Measurements from ENCODE around the gene USP14. TPM values are rescaled to one million over a fixed set of nuclear protein-coding genes. Genes with fewer than 3 reads are reported as not detected.

USP14 gene
- polyA plus RNA-seq, 5 donors = 33.5 to 57.4 (median 48.5) TPM

- DNase-seq = no peak
Observed at GRCh38 chr18:156514-157230, 1.7 kb upstream of the USP14 start.

- DNase-seq = peak in 1 of 2 donors; percentile 22
Observed at GRCh38 chr18:159037-159652, 788 bp downstream of the USP14 start.

GRCh38 chr18:159933-160332 is 1.6 kb downstream of the USP14 start:
- DNase-seq = no peak

- DNase-seq = no peak
Observed at GRCh38 chr18:160831-161570, 2.6 kb downstream of the USP14 start.

- no peak for DNase-seq
Observed at GRCh38 chr18:172361-172760, 14.0 kb downstream of the USP14 start.

DNA sequence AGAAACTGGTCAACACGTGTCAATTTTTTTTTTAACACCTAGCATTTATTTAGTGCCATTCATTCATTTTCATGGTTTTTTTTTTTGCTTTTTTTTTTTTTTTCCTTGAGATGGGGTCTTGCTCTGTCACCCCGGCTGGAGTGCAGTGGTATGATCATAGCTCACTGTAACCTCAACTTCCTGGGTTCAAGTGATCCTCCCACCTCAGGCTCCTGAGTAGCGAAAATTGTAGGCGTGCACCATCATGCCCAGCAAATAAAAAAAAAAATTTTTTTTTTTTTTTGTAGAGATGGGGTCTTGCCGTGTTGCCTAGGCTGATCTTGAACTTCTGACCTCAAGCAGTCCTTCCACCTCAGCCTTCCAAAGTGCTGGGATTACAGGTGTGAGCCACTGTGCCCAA is 21.1 kb downstream of the USP14 start:
- no peak for DNase-seq

GRCh38 chr18:181711-182110 is 23.4 kb downstream of the USP14 start:
- no peak for DNase-seq

DNA sequence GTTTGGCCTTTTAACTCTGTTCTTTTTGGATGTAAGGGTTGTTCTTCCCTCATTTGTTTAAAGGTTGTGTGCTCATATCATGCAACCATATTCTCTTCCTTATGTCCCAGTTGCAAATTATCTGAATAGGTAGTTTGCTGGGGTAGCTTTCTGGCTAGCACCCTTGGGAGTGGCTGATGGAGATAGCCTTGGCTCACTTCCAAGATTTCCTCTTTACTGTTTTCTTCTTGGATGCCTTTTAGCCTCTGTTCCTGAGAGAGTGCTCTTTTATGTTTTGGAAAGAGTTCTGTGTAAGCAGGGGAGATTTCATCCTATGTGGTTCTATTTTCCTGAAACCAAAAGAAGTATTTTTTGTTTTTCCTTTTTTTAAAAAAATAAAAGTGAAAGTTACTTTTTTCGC is 25.4 kb downstream of the USP14 start:
- DNase-seq = no peak

DNA sequence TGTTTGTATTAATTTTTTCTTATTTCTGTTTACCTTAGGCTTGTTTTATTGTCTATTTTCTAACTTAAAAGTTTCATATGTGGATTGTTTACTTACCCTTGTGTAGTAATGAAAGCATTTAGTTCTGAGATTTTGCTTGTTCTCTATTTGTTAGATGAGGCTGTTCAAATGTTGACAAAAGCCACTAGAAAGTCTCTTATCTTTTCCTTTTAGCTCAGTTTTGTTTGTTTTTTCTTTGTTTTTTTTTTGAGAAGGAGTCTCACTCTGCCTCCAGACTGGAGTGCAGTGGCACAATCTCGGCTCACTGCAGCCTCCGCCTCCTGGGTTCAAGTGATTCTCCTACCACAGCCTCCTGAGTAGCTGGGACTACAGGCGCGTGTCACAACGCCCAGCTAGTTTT is 30.9 kb downstream of the USP14 start:
- no peak for DNase-seq

GRCh38 chr18:191725-192124 is 33.4 kb downstream of the USP14 start:
- DNase-seq = no peak

DNA sequence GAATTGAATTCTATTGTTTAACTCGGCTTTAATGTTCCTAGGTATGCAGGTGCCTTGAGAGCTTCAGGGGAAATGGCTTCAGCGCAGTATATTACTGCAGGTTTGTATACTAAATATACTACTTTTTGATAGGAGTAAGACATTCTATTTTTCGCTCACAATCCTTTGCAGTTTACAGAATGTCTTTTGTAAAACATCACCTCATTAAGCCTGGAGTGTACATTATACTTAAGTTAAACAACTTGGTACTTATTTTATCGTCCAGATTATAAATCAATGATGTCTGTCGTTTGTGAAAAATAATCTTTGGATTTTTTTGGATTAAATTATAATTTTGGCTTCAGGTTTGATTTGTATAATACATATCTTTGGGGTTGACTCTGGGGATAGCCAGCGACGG is 34.4 kb downstream of the USP14 start:
- DNase-seq = peak; percentile 10 to 24

GRCh38 chr18:195651-196050 is 37.3 kb downstream of the USP14 start:
- DNase-seq = no peak

DNA sequence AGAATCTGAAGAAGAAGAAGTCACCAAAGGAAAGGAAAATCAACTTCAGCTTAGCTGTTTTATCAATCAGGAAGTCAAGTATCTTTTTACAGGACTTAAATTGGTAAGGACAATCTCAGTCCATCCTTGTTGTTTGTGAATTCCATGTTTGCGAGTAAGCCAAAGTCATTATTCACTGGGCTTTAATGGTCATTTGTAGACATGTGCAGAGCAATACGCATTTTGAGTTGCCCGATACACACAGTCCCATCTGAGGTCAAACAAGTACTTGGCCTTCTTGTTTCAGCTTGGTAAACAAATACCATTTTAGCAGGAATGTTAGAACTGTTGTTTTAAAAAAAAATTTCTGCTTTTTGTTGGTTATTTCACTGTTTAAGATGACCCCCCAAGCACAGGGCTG is 40.9 kb downstream of the USP14 start:
- no peak for DNase-seq

GRCh38 chr18:199768-200167 is 41.4 kb downstream of the USP14 start:
- DNase-seq = no peak

GRCh38 chr18:210075-210474 is 51.7 kb downstream of the USP14 start:
- no peak for DNase-seq

GRCh38 chr18:210733-211132 is 52.4 kb downstream of the USP14 start:
- DNase-seq = no peak

GRCh38 chr18:211582-211981 is 53.2 kb downstream of the USP14 start:
- DNase-seq = no peak

- DNase-seq = no peak
Observed at GRCh38 chr18:212780-213179, 54.4 kb downstream of the USP14 start.

DNA sequence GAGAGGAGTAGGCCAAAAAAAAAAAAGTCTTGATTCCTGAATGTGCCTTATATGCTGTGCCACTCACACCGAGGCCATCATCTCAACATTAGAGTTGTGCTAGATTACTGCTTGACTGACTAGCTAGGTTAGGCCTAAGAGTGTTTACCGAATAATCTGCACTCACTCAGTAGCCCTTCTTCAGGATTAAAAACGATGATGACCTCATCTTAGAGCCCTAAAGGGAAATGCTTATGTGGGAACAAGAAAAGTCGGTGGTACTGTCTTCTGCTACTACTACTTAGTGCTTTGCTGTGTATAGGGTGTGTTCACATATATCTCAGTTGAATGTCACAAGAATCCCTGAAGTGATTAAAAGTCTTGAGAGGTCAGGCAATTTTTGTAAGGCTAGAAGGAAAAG is 55.1 kb downstream of the USP14 start:
- no peak for DNase-seq

DNA sequence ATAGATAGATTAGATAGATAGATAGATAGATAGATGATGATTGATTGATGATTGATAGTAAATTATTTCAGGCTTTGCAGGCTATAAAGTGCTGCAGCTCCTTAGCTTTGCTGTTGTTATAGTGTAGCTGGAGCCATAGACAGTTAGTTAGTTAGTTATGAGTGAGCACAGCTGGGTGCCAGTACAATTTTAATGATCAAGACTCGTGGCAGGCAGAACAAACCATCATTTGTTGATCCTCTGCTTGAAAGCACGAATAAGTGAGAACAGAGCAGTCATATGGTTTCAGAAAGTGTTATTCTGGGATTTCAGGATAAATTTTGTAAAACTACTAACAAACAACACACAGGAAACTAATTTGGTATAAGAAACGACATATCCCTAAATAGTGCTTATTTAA is 55.6 kb downstream of the USP14 start:
- DNase-seq = no peak

DNA sequence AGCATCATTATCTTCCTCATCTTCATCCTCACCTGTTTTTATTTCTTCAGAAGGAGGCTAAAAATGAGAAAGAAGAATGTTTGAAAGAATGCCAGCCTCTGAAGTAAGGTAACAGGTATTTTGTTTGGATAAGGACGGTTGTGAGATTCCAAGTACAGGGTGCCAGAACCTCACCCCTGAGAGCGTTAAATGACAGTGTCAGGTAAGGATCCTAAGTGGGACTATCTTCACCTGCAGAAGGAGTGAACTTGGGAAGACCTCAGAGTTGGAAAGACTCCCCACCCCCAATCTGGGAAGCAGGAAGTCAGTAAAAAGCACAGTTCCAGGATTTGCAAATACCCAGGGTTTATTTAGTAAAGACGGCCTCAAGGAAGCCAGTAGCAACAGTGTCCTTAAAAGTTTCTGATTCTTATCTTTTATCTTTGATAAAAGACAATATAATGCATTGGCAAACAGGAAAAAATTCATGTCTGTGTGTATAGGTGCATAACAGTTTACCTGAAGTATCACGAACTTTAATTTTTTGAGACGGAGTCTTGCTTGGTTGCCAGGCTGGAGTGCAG is 57.2 kb downstream of the USP14 start:
- DNase-seq = no peak

DNA sequence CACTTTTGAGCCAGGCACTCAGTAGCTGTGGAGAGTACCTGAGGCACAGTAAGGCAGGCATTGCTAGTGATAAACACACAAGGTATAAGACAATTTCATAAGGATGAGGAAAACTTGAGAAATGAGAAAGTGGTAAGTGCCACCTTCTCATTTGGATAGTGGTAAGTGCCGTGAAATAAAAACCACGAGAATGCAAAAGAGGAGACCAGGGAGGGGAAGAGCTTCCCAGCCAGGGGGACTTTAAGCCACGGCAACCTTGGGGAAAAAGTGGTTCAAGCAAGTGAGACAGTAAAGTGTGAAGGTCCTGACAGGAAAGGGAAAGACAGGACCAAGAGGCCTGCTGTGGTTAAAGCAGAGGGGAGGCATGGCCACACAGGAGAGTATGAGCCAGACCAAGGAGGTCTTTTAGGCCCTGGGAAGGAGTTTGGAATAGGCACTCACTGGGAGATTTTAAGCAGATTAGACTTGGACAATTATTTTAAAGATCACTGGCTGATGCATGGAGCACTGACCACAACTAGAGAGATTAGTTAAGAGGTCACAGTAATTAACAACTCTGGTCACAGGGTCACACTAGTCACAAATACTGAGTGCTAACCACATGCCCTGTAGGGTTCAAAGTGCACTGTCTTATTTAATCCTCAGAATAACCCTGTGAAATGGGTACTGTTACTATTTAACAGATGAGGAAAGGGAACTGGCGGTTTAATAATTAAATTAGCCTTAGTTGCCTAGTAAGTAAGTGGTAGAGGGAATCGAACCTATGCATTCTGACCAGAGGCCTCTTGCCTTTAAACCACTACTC is 59.4 kb downstream of the USP14 start:
- DNase-seq = no peak
